Large intestine (tissue), 12 donors: ENCODE data around the gene ZMYM1. TPM values are rescaled to one million over a fixed set of nuclear protein-coding genes. Genes with fewer than 3 reads are reported as not detected.

Experiments
- DNase-seq, 2 donors: peaks; one replicate each; pipeline versions ENCODE4 v3.0.0 to v3.0.0-alpha.2; 2013
- H3K27ac ChIP-seq: one replicate; pipeline ENCODE4 v1.5.1; 2013; ENCODE audit warnings: low read length
- H3K27me3 ChIP-seq: 2 replicates; pipeline ENCODE4 v1.6.1; 2013; ENCODE audit warnings: low read length; ENCODE audit not compliant: control insufficient read depth, insufficient read depth
- H3K36me3 ChIP-seq: 2 replicates; pipeline ENCODE4 v1.6.1; 2013; ENCODE audit warnings: low read length; ENCODE audit not compliant: control insufficient read depth, insufficient read depth
- H3K4me1 ChIP-seq: one replicate; pipeline ENCODE4 v1.6.1; 2013; ENCODE audit warnings: low read length; ENCODE audit not compliant: control insufficient read depth, insufficient read depth
- H3K4me3 ChIP-seq: one replicate; pipeline ENCODE4 v1.5.1; 2013; ENCODE audit warnings: low read length
- H3K9me3 ChIP-seq: one replicate; pipeline ENCODE4 v1.6.1; 2013; ENCODE audit warnings: mild to moderate bottlenecking, low read depth, low read length, moderate library complexity; ENCODE audit not compliant: control insufficient read depth
- WGBS: methylation state at CpG from one replicate; pipeline ENCODE4 v1.1.5; 2013; ENCODE audit warnings: low lambda C conversion rate; ENCODE audit not compliant: insufficient coverage; 5-methylcytosine and 5-hydroxymethylcytosine counted together
- long read RNA-seq, 11 donors: transcript quantifications; one replicate each; lab custom pipeline, GENCODE V29; 2026
- polyA plus RNA-seq: library from polyadenylated mRNA; unstranded; fragments of 120-200 nt; gene quantifications from one replicate; pipeline ENCODE4 v1.2.1, GENCODE V29; 2013

ZMYM1 gene
- 17.1 TPM for polyA plus RNA-seq
- long read RNA-seq, donor 1, result 0 reads
- long read RNA-seq, donor 2, full-length matches to known transcripts, result 1 of 1 reads
- long read RNA-seq, donor 2, partial matches to known transcripts, result 0 of 1 reads
- long read RNA-seq, donor 2, other reads (novel, unspliced or antisense), result 0 of 1 reads
- long read RNA-seq, donor 3, result 0 reads
- long read RNA-seq, donor 4, result 0 reads
- long read RNA-seq, donor 5, full-length matches to known transcripts, result 1 of 1 reads
- long read RNA-seq, donor 5, partial matches to known transcripts, result 0 of 1 reads
- long read RNA-seq, donor 5, other reads (novel, unspliced or antisense), result 0 of 1 reads
- long read RNA-seq, donor 6, full-length matches to known transcripts, result 1 of 1 reads
- long read RNA-seq, donor 6, partial matches to known transcripts, result 0 of 1 reads
- long read RNA-seq, donor 6, other reads (novel, unspliced or antisense), result 0 of 1 reads
- long read RNA-seq, donor 7, partial matches to known transcripts, result 0 of 1 reads
- long read RNA-seq, donor 7, other reads (novel, unspliced or antisense), result 0 of 1 reads
- long read RNA-seq, donor 8, partial matches to known transcripts, result 0 of 1 reads
- long read RNA-seq, donor 8, other reads (novel, unspliced or antisense), result 0 of 1 reads
- long read RNA-seq, donor 9, full-length matches to known transcripts, result 1 of 1 reads
- long read RNA-seq, donor 9, partial matches to known transcripts, result 0 of 1 reads
- long read RNA-seq, donor 9, other reads (novel, unspliced or antisense), result 0 of 1 reads
- long read RNA-seq, donor 10, full-length matches to known transcripts, result 1 of 619 reads
- long read RNA-seq, donor 10, partial matches to known transcripts, result 523 of 619 reads
- long read RNA-seq, donor 10, other reads (novel, unspliced or antisense), result 95 of 619 reads
- long read RNA-seq, donor 11, result 0 reads

DNA sequence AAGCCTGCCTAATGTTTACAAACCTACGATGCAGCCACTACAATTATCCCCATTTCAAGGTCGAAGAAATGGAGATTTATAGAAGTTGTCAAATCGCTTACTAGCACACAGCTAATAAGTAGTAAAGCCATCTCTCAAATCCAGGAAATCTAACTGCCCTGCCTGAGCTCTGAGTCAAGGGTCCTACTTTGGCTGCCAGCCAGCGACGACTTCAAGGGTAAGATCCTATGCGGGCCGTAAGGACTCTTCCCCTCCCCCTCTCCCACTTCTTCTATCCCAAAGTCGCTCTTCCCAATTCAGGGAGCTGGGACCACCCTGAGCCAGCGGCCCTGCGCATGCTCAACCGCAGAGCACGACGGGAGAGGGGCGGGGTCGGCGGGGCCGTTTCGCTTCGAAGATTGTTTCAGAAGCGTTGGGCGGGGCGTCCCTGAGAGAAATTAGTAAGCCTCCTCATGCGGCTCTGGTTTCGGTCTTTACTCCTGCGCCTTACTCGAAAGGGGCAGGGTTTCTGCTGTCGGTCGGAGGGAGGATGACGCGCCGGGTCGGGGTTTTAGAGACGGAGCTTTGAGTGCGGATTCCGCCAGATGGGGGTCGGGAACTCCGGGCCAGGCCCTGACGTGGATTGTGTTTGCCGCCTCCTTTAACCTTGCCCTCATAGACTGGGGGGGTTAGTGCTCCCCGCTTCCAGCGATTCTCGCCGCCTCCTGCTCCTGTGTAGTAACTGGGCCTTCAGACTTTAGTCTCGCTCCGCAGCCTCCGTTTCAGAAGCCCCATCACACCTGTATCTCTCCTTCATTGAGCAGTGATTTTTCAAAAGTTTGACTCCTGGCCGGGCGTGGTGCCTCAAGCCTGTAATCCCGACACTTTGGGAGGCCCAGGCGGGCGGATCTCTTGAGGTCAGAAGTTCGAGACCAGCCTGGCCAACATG lies at the start of gene ZMYM1:
Gene ZMYM1 (plus strand): TSS at position 383 of the 928 bp plus-strand sequence. CDS start 14,603 bp downstream, outside the sequence.
- Histone ChIP-seq H3K27ac (peak within 1 kb of the TSS; percentile 80), H3K4me1 (peaks cover 4% of the 10 kb centered on the region), H3K4me3 (peak within 1 kb of the TSS; percentile 57), H3K9me3 (no peaks in the 10 kb centered on the region), H3K27me3 (no peaks in the 10 kb centered on the region), H3K36me3 (no peaks in the 10 kb centered on the region)
- 0% methylated on average over 6 of the region's 52 CpGs for WGBS
- DNase-seq, result peak; percentile 80 to 90

DNA sequence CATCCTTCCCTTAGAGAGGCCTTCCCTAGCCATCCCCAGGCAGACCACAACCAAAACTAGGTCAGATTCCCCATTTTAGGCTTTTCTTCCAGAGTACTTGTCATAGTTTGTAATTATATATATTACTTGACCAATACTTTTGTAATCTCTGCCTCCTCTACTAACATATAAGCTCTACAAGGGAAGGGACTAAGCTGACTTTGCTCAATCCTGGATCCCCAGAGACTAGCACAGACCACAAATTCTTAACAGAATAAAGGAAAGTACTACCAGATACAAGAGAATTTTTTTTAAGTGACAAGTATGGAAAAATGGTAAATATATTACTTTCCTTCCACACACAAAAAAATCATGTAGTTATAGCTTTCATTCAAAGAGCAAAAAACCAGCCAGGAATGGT lies 49.4 kb upstream of the ZMYM1 start:
- H3K36me3 ChIP-seq, result peaks cover 10% of the 10 kb centered on the region
- H3K27ac ChIP-seq, result no peak overlapping the region
- H3K27me3 ChIP-seq, result no peaks in the 10 kb centered on the region
- no peak for DNase-seq
- peak overlapping the region; percentile 75 for H3K4me3 ChIP-seq
- peaks cover 4% of the 10 kb centered on the region for H3K4me1 ChIP-seq
- peaks cover 7% of the 10 kb centered on the region for H3K9me3 ChIP-seq

DNA sequence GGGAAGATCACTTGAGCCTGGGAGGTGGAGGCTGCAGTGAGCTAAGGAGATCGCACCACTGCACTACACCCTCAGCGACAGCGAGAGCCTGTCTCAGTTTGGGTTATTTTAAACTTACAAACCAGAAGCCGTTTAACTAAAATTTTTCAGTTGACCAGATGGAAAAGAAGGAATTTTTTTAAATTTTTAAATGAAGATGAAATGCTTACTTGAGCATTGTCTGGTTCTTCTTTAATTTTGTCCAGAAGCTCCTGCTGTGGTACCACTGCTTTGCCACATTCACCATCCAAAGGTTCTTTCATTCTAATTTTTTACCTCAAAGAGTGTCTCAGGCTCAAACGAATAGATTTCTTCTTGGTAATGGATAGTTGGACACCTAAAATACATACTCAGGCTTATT lies 48.8 kb upstream of the ZMYM1 start:
- Histone ChIP-seq H3K4me1 (peaks cover 4% of the 10 kb centered on the region), H3K4me3 (peak overlapping the region; percentile 75), H3K9me3 (peaks cover 7% of the 10 kb centered on the region), H3K36me3 (peaks cover 10% of the 10 kb centered on the region), H3K27me3 (no peaks in the 10 kb centered on the region), H3K27ac (peak overlapping the region; percentile 93)
- DNase-seq, result no peak
- 100% methylated on average over 1 of the region's 5 CpGs for WGBS

DNA sequence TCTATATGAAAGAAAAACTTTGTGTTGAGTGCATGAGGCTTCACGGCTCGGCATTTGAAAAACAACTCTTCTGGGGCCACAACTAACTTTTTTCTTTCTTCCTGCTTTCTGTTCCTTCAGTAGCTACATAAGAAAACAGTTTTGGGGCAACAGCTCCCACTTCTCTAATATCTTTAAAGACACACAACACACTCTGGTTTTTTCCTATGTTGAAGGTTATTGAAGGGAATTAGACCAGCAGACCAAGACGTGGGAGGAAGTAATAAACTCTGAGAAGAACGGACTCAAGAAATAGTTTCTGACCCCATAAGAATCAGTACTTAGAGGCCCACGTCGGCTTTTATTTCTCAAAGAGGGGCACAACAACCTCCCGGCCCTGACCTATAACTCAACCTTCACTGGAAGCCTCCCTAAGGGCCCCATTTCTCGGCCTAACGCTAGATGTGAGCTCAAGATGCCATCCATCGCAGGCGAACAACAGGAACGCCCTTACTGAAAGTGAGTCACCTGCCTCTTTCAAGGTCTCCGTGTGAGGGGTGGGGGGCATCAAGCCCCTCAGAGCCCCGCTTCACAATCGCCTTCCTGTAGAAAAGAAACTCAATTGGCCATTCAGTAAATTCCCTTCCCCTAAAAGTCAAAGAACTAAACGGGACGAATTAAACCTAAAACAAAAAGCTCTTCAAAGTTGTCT lies 48.3 kb upstream of the ZMYM1 start:
- DNase-seq, result peak in 1 of 2 donors; percentile 72
- H3K36me3 ChIP-seq, result peaks cover 10% of the 10 kb centered on the region
- peaks cover 4% of the 10 kb centered on the region for H3K4me1 ChIP-seq
- H3K9me3 ChIP-seq, result peaks cover 7% of the 10 kb centered on the region
- peak overlapping the region; percentile 93 for H3K27ac ChIP-seq
- peak overlapping the region; percentile 75 for H3K4me3 ChIP-seq
- 20% methylated on average over 2 of the region's 17 CpGs for WGBS
- H3K27me3 ChIP-seq, result no peaks in the 10 kb centered on the region

DNA sequence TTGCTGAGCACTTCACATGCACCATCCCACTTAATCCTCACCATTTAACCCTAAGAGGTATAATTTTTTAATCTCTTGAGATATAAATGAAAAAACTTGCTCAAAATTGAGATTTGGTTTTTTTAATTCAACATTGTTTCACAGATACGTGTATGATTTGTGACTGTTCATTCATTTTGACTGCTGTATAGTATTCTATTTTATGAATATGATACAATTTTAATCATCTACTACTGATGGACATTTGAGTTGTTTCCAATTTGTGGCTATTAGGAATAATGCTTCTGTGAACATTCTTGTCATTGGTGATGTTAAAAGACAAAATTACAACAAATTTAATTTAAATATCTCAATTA lies 46.8 kb upstream of the ZMYM1 start:
- H3K4me1 ChIP-seq, result peaks cover 9% of the 10 kb centered on the region
- H3K36me3 ChIP-seq, result peaks cover 7% of the 10 kb centered on the region
- H3K27ac ChIP-seq, result no peak overlapping the region
- DNase-seq, result no peak
- peak overlapping the region; percentile 75 for H3K4me3 ChIP-seq
- peaks cover 7% of the 10 kb centered on the region for H3K9me3 ChIP-seq
- no CpG with 5 or more reads among the region's 1 CpG for WGBS
- H3K27me3 ChIP-seq, result no peaks in the 10 kb centered on the region

DNA sequence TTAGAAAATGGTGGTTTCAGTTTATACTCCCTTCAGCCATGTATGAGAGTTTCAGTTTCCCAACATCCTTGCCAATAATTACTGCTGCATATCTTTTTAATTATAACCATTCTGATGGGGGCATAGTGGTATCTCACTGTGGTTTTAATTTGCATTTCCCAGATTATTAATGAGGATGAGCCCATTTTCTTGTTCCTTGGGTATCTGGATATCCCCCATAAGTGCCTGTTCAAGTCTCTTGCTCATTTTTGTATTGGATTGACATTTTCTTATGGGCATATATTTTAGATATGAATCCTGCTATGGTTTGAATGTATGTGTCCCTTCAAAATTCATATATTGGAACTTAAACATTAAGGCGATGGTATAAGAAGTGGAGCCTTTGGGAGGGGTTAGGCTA lies 45.8 kb upstream of the ZMYM1 start:
- Histone ChIP-seq H3K4me1 (peaks cover 18% of the 10 kb centered on the region), H3K27ac (no peak overlapping the region), H3K27me3 (no peaks in the 10 kb centered on the region), H3K9me3 (peaks cover 7% of the 10 kb centered on the region), H3K4me3 (no peak overlapping the region), H3K36me3 (no peaks in the 10 kb centered on the region)
- WGBS, result no CpG with 5 or more reads among the region's 1 CpG
- DNase-seq, result no peak

DNA sequence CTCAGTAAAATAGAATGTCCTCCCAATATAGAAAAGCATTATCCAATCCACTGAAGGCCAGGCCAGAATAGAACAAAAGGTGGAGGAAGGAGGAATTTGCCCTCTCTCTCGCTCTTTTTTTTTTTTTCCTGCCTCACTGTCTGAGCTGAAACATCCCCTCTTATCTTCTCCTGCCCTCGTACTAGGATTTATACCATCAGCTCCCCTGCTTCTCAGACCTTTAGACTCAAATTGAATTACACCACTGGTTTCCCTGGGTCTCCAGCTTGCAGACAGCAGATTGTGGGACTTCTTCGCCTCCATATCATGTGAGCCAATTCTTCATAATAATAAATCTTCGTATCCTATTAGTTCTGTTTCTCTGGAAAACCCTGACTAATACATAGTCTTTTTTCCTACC lies 42.6 kb upstream of the ZMYM1 start:
- WGBS, result no CpG with 5 or more reads among the region's 4 CpGs
- H3K4me3 ChIP-seq, result no peak overlapping the region
- DNase-seq, result peak; percentile 74 to 90
- H3K27ac ChIP-seq, result peak overlapping the region; percentile 73
- H3K27me3 ChIP-seq, result no peaks in the 10 kb centered on the region
- no peaks in the 10 kb centered on the region for H3K36me3 ChIP-seq
- H3K9me3 ChIP-seq, result peaks cover 7% of the 10 kb centered on the region
- H3K4me1 ChIP-seq, result peaks cover 21% of the 10 kb centered on the region

DNA sequence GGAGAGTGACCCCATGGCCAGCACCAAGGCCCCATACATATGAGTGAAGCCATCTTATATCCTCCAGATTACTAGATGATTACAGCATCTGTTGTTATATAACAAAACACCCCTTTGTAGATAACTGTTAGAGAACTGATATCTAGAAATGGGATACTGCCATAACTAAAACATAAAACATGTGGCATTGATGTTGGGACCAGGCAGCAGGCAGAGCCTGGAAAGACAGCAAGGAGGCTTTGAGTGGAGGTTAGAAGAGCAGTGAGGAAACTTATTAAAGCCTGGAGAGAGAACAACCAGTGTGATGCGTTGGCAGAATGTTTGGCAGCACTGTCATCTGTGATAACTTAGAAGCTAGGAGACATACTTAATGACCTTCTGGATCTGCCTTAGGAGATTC lies 42.0 kb upstream of the ZMYM1 start:
- peaks cover 21% of the 10 kb centered on the region for H3K4me1 ChIP-seq
- peaks cover 5% of the 10 kb centered on the region for H3K9me3 ChIP-seq
- no peaks in the 10 kb centered on the region for H3K27me3 ChIP-seq
- H3K4me3 ChIP-seq, result no peak overlapping the region
- no CpG with 5 or more reads among the region's 1 CpG for WGBS
- DNase-seq, result no peak
- H3K27ac ChIP-seq, result peak overlapping the region; percentile 73
- no peaks in the 10 kb centered on the region for H3K36me3 ChIP-seq

DNA sequence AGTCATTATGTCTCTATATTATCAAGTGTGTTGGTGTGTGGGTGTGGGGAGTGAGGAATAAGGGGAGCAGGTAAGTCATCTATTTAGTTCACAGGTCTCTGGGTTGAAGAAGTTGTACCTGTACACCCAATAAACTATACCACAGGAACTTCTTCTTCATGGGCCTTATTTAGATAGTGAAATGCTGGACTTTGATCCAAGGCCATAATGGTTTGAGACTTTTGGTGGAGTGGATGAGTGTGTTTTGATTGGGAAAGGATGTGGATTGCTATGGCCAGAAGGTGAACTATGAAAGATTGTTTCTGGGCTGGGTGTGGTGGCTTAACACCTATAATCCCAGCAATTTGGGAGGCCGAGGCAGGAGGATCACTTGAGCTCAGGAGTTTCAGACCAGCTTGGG lies 40.5 kb upstream of the ZMYM1 start:
- Histone ChIP-seq H3K36me3 (no peaks in the 10 kb centered on the region), H3K4me3 (no peak overlapping the region), H3K4me1 (peaks cover 21% of the 10 kb centered on the region), H3K9me3 (no peaks in the 10 kb centered on the region), H3K27ac (peak overlapping the region; percentile 73), H3K27me3 (no peaks in the 10 kb centered on the region)
- WGBS, result no CpG with 5 or more reads among the region's 1 CpG
- DNase-seq, result peak; percentile 55 to 82
